Measurements from ENCODE around the gene CNPY1. TPM values are rescaled to one million over a fixed set of nuclear protein-coding genes. Genes with fewer than 3 reads are reported as not detected.

The CNPY1 gene
- total and polyA plus RNA-seq, 9 of the 15 experiments (the other 6 are each of a cell fraction or from before 2014, with no cell fraction given): not detected

DNA sequence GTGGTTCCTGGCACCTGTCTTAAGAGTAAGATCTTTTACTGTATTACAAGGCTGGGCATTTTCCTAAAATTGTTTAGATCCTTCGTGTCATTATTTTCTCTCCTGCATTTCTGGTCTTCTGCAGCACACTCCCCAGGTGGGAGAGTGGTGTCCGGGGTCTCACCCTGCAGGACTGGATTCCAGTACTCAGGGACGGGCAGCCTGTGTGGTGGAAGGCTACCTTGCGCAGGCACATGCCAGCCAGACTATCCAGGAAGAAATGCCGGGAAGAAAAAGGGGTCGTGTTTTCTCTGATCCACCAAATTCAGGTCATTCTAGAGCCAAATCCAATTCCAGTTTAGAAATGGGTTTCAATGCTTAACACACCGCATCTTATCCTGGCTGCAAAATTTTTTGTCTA lies 27.7 kb downstream of the CNPY1 start:
- Histone ChIP-seq H3K79me2 (ENCODE audit: control insufficient read depth, insufficient read depth, low read length) (no peaks in the 10 kb centered on the region), H3K4me2 (ENCODE audit: insufficient read depth, low read length) (no peak overlapping the region), H3K9ac (ENCODE audit: insufficient read depth in 1 of 2, low read depth in 2 of 2, low read length in 2 of 2) (no peak overlapping the region), H3K4me1 (replicated peaks in 1 of 2; ENCODE audit: control insufficient read depth in 2 of 2, insufficient read depth in 2 of 2, low read length in 2 of 2) (no peaks in the 10 kb centered on the region), H3K27me3 (ENCODE audit: control insufficient read depth in 2 of 2, insufficient read depth in 2 of 2, low read length in 2 of 2) (peaks cover 68 to 90% of the 10 kb centered on the region in 2 experiments), H3K4me3 (no peak overlapping the region), H3K9me3 (replicated peaks; ENCODE audit: control insufficient read depth, insufficient read depth, low read depth, low read length) (no peaks in the 10 kb centered on the region), H3K36me3 (ENCODE audit: control insufficient read depth, insufficient read depth, low read length) (no peaks in the 10 kb centered on the region), H2AFZ (ENCODE audit: low read depth, low read length) (no peak overlapping the region), H3K27ac (ENCODE audit: extremely low read depth, low read depth, low read length) (no peak overlapping the region), H3K9me1 (ENCODE audit: control insufficient read depth, insufficient read depth, low read length) (no peaks in the 10 kb centered on the region), H4K20me1 (replicated peaks; ENCODE audit: control insufficient read depth, insufficient read depth, low read length) (peaks cover 7% of the 10 kb centered on the region; the same call in 1 of the 2 replicates)
- intact Hi-C loops (cut with micrococcal nuclease): no loop called here
- ATAC-seq (no peak), DNase-seq (ENCODE audit: extremely low read depth in 1 of 4, low spot score in 3 of 4) (no peak), FAIRE-seq (no peak)
- no TSS peak for BruUV-seq (replicated peaks)
- CTCF ChIA-PET (ENCODE audit: low intra/inter-chr PET ratio): no interaction called here
- POLR2A ChIA-PET: no interaction called here
- 2% methylated on average over 7 of the region's 7 CpGs for WGBS (ENCODE audit: insufficient coverage, low coverage, missing lambda C conversion rate)
- TF ChIP-seq RFX5 (IDR thresholded peaks at IDR 0.05; ENCODE audit: low read depth, low read length) (no peak), SMARCC2 (IDR thresholded peaks at IDR 0.05; ENCODE audit: low read depth) (no peak), POLR3G (IDR thresholded peaks at IDR 0.05; ENCODE audit: extremely low read depth, insufficient read length, insufficient replicate concordance) (no peak), ZNF232 (CRISPR knock-in tag; IDR thresholded peaks at IDR 0.05) (no peak), ZNF121 (CRISPR knock-in tag; conservative IDR thresholded peaks at IDR 0.05) (no peak), ZNF316 (IDR thresholded peaks at IDR 0.05) (no peak), NEUROD1 (IDR thresholded peaks at IDR 0.05; ENCODE audit: borderline replicate concordance, low read depth, low read length, partially characterized antibody) (no peak), DEAF1 (CRISPR knock-in tag; IDR thresholded peaks at IDR 0.05) (no peak), ZNF184 (CRISPR knock-in tag; IDR thresholded peaks at IDR 0.05) (no peak), PTBP1 (IDR thresholded peaks at IDR 0.05; ENCODE audit: low read depth, low read length) (no peak)
- TF ChIP-seq, protein P1, sequence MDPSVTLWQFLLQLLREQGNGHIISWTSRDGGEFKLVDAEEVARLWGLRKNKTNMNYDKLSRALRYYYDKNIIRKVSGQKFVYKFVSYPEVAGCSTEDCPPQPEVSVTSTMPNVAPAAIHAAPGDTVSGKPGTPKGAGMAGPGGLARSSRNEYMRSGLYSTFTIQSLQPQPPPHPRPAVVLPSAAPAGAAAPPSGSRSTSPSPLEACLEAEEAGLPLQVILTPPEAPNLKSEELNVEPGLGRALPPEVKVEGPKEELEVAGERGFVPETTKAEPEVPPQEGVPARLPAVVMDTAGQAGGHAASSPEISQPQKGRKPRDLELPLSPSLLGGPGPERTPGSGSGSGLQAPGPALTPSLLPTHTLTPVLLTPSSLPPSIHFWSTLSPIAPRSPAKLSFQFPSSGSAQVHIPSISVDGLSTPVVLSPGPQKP (CRISPR knock-in tag; IDR thresholded peaks at IDR 0.05): no peak
- in situ Hi-C loops (cut with MboI): no loop called here

All from K562 (cell line).